Nephron (organoid): ENCODE results near the gene AIG1.

Experiments
- H3K27ac Mint-ChIP-seq, 3 experiments: 2 replicates each; pipeline ENCODE4 v1.8.0; 2020; ENCODE audit warnings: mixed read lengths in 3 of 3, mild to moderate bottlenecking in 2 of 3, moderate library complexity in 1 of 3
- H3K27me3 Mint-ChIP-seq: 2 replicates; pipeline ENCODE4 v1.8.0; 2021; ENCODE audit warnings: low read depth, mild to moderate bottlenecking, moderate library complexity, mixed read lengths
- H3K36me3 Mint-ChIP-seq: 2 replicates; pipeline ENCODE4 v1.8.0; 2020; ENCODE audit warnings: low read depth, mixed read lengths
- H3K4me1 Mint-ChIP-seq: 2 replicates; pipeline ENCODE4 v1.8.0; 2020; ENCODE audit warnings: mixed read lengths
- H3K4me3 Mint-ChIP-seq, 3 experiments: 2 replicates each; pipeline ENCODE4 v1.8.0; 2020; ENCODE audit warnings: mild to moderate bottlenecking in 3 of 3, mixed read lengths in 3 of 3, moderate library complexity in 2 of 3
- H3K9me3 Mint-ChIP-seq: 2 replicates; pipeline ENCODE4 v1.8.0; 2020; ENCODE audit warnings: mixed read lengths
- TF ChIP-seq, protein P1 (sequence below), 3 experiments: fragments of 200-600 bp; sonication (generic); IDR thresholded peaks; one replicate each; pipeline ENCODE4 v1.5.0; 2021; ENCODE audit warnings: antibody characterized with exemption in 3 of 3; ENCODE audit not compliant: unreplicated experiment in 3 of 3

AIG1 gene

GRCh38 chr6:143176090-143177021, 115.7 kb downstream of the AIG1 start:
- TF ChIP-seq, protein P1, sequence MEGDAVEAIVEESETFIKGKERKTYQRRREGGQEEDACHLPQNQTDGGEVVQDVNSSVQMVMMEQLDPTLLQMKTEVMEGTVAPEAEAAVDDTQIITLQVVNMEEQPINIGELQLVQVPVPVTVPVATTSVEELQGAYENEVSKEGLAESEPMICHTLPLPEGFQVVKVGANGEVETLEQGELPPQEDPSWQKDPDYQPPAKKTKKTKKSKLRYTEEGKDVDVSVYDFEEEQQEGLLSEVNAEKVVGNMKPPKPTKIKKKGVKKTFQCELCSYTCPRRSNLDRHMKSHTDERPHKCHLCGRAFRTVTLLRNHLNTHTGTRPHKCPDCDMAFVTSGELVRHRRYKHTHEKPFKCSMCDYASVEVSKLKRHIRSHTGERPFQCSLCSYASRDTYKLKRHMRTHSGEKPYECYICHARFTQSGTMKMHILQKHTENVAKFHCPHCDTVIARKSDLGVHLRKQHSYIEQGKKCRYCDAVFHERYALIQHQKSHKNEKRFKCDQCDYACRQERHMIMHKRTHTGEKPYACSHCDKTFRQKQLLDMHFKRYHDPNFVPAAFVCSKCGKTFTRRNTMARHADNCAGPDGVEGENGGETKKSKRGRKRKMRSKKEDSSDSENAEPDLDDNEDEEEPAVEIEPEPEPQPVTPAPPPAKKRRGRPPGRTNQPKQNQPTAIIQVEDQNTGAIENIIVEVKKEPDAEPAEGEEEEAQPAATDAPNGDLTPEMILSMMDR (IDR thresholded peaks at IDR 0.05; ENCODE audit: unreplicated experiment in 3 of 3) = no peak
- Mint-ChIP-seq H3K27ac (no peak overlapping the region), H3K9me3 (peaks cover 40% of the 10 kb centered on the region), H3K4me1 (peaks cover 4% of the 10 kb centered on the region), H3K27me3 (no peaks in the 10 kb centered on the region), H3K4me3 (no peak overlapping the region), H3K36me3 (peaks cover 58% of the 10 kb centered on the region)

GRCh38 chr6:143177706-143178105, 117.0 kb downstream of the AIG1 start:
- Mint-ChIP-seq H3K36me3 (peaks cover 44% of the 10 kb centered on the region), H3K27me3 (no peaks in the 10 kb centered on the region), H3K9me3 (peaks cover 29% of the 10 kb centered on the region), H3K4me3 (no peak overlapping the region), H3K27ac (no peak overlapping the region), H3K4me1 (peaks cover 4% of the 10 kb centered on the region)
- TF ChIP-seq, protein P1 (IDR thresholded peaks at IDR 0.05; ENCODE audit: unreplicated experiment in 3 of 3) = no peak

DNA sequence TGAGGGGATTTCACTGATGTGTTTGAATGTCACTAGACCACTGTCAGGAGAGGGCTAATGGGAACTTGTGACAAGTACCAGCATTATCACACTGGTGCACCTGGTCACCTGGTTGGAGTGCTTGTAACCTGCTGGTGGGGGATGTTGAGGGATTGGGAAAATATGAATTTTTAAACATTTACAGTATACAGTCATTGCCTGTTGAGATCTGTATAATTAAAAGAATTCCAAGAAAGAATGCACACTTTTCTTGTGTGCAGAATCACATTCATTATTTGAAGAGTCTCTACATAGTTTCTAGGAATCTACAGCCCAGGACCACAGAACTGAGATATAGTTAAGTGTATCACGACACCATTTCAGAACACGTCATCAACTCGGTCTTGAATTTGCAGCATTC, 118.4 kb downstream of the AIG1 start:
- no peak overlapping the region for H3K27ac Mint-ChIP-seq
- H3K27me3 Mint-ChIP-seq = no peaks in the 10 kb centered on the region
- H3K4me3 Mint-ChIP-seq = no peak overlapping the region
- H3K36me3 Mint-ChIP-seq = peaks cover 31% of the 10 kb centered on the region
- peaks cover 4% of the 10 kb centered on the region for H3K4me1 Mint-ChIP-seq
- H3K9me3 Mint-ChIP-seq = peaks cover 19% of the 10 kb centered on the region
- TF ChIP-seq, protein P1 (IDR thresholded peaks at IDR 0.05; ENCODE audit: unreplicated experiment in 3 of 3) = no peak

DNA sequence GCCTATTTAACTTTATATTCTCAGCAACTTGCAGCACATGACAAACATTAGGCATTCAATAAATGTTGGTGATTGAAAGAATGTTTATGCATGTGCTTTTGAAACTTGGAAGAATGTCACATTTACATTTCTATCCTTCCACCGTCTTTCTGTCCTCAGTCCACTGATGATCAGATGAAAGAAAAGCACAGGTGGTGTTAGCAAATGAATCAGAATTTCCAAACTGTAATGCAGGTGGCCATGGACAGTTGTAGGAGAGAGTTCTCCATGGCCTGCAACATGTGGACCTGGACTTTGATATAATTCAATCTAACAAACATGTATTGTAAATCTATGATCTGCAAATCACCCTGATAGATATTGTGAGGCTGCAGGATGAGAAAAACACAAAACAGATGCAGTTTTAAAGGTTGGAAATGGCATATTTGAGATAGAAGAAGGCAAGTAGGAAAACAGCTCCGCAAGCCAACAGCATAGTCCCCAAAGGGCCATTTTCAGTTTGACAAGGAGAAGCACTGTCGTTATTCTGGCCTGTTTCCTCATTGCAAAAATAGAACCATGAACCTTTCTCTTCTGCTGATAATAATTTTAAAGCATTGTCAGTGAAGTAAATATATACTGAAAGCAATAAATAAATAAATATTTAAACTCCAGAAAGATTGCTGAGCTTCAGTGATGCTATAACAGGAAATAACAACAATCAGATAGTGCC, 119.4 kb downstream of the AIG1 start:
- peaks cover 26% of the 10 kb centered on the region for H3K36me3 Mint-ChIP-seq
- H3K9me3 Mint-ChIP-seq = peaks cover 13% of the 10 kb centered on the region
- peaks cover 4% of the 10 kb centered on the region for H3K4me1 Mint-ChIP-seq
- H3K27me3 Mint-ChIP-seq = no peaks in the 10 kb centered on the region
- TF ChIP-seq, protein P1 (IDR thresholded peaks at IDR 0.05; ENCODE audit: unreplicated experiment in 3 of 3) = no peak
- no peak overlapping the region for H3K27ac Mint-ChIP-seq
- H3K4me3 Mint-ChIP-seq = no peak overlapping the region

- TF ChIP-seq, protein P1 (IDR thresholded peaks at IDR 0.05; ENCODE audit: unreplicated experiment in 3 of 3) = no peak
Observed at GRCh38 chr6:143180826-143181225, 120.1 kb downstream of the AIG1 start.

More at GRCh38 chr6:143180826-143181225, 120.1 kb downstream of the AIG1 start:
- Mint-ChIP-seq H3K27ac (no peak overlapping the region), H3K4me3 (no peak overlapping the region), H3K4me1 (peaks cover 4% of the 10 kb centered on the region), H3K9me3 (peaks cover 7% of the 10 kb centered on the region), H3K36me3 (peaks cover 18% of the 10 kb centered on the region), H3K27me3 (no peaks in the 10 kb centered on the region)
